ENCODE measurements around the gene HOXD11. TPM values are rescaled to one million over a fixed set of nuclear protein-coding genes. Genes with fewer than 3 reads are reported as not detected.

HOXD11 gene
- total RNA-seq, 4 donors from 2014 or later, result 0.88 to 34.6 (median 8.6) TPM; not detected in 1

GRCh38 chr2:176103742-176104315, 3.3 kb upstream of the HOXD11 start:
- H3K9me3 ChIP-seq, result no peaks in the 10 kb centered on the region
- peak overlapping the region; percentile 98 to 99 for H3K27ac ChIP-seq
- intact Hi-C loops (cut with DNase I; ENCODE audit: low total_unique reads), result no loop called here
- H3K27me3 ChIP-seq, result peaks cover 7 to 18% of the 10 kb centered on the region in 2 donors
- TF ChIP-seq POLR2A (IDR thresholded peaks at IDR 0.05), result no peak
- TF ChIP-seq CTCF (IDR thresholded peaks at IDR 0.05), result no peak
- peak overlapping the region; percentile 12 to 32 for H3K4me3 ChIP-seq
- H3K4me1 ChIP-seq, result peaks cover 0 to 15% of the 10 kb centered on the region in 2 donors
- DNase-seq, result peak in 1 of 2 donors; percentile 41
- no peaks in the 10 kb centered on the region for H3K36me3 ChIP-seq

GRCh38 chr2:176104316-176105077, 2.6 kb upstream of the HOXD11 start:
- H3K27ac ChIP-seq, result peak overlapping the region; percentile 98 to 99
- peak; percentile 60 to 84 for DNase-seq
- peak in 1 of 4 experiments; percentile 3 for TF ChIP-seq CTCF (IDR thresholded peaks at IDR 0.05)
- TF ChIP-seq POLR2A (IDR thresholded peaks at IDR 0.05), result peak in 1 of 2 donors; percentile 16
- H3K9me3 ChIP-seq, result no peaks in the 10 kb centered on the region
- H3K4me3 ChIP-seq, result peak overlapping the region; percentile 12 to 32
- H3K4me1 ChIP-seq, result peaks cover 0 to 15% of the 10 kb centered on the region in 2 donors
- H3K27me3 ChIP-seq, result peaks cover 7 to 12% of the 10 kb centered on the region in 2 donors
- no peaks in the 10 kb centered on the region for H3K36me3 ChIP-seq
- intact Hi-C loops (cut with DNase I; ENCODE audit: low total_unique reads), result no loop called here

- Histone ChIP-seq H3K27me3 (peaks cover 4 to 6% of the 10 kb centered on the region in 2 donors), H3K9me3 (no peaks in the 10 kb centered on the region), H3K27ac (peak overlapping the region; percentile 98 to 99), H3K4me3 (peak overlapping the region; percentile 12 to 32), H3K36me3 (no peaks in the 10 kb centered on the region), H3K4me1 (peaks cover 0 to 10% of the 10 kb centered on the region in 2 donors)
- DNase-seq, result peak in 1 of 2 donors; percentile 64
- TF ChIP-seq POLR2A (IDR thresholded peaks at IDR 0.05) (peak in 1 of 2 donors; percentile 11), CTCF (IDR thresholded peaks at IDR 0.05) (no peak)
- intact Hi-C loops (cut with DNase I; ENCODE audit: low total_unique reads), result no loop called here
These were observed 1.9 kb upstream of the HOXD11 start for GRCh38 chr2:176105078-176105729.

- peak in 1 of 2 donors; percentile 50 for DNase-seq
- no peaks in the 10 kb centered on the region for H3K9me3 ChIP-seq
- intact Hi-C loops (cut with DNase I; ENCODE audit: low total_unique reads), result no loop called here
- no peak for TF ChIP-seq CTCF (IDR thresholded peaks at IDR 0.05)
- TF ChIP-seq POLR2A (IDR thresholded peaks at IDR 0.05), result no peak
- peaks cover 0 to 3% of the 10 kb centered on the region in 2 donors for H3K27me3 ChIP-seq
- peak overlapping the region; percentile 98 to 99 for H3K27ac ChIP-seq
- H3K4me3 ChIP-seq, result peak overlapping the region; percentile 42 to 48
- H3K4me1 ChIP-seq, result peaks cover 0 to 8% of the 10 kb centered on the region in 2 donors
- no peaks in the 10 kb centered on the region for H3K36me3 ChIP-seq
These were observed 1.1 kb upstream of the HOXD11 start for GRCh38 chr2:176105730-176106580.
